Esophagus squamous epithelium (tissue), 4 donors: ENCODE results near the gene CALB2.

Source experiments
- CTCF ChIP-seq, 6 experiments: fragments of 450-650 bp in 4 of 6; fragments of 200-600 bp in 2 of 6; sonication (generic) in 2 of 6; IDR thresholded peaks; one replicate each; pipeline ENCODE4 v1.5.1; 2016 to 2019; ENCODE audit warnings: antibody characterized with exemption in 6 of 6, mild to moderate bottlenecking in 4 of 6, moderate library complexity in 4 of 6
- POLR2A ChIP-seq, 4 donors: fragments of 450-650 bp; IDR thresholded peaks; one replicate each; pipeline ENCODE4 v1.6.1; 2017; ENCODE audit warnings: antibody characterized with exemption in 4 of 4, mild to moderate bottlenecking in 4 of 4, moderate library complexity in 3 of 4

DNA sequence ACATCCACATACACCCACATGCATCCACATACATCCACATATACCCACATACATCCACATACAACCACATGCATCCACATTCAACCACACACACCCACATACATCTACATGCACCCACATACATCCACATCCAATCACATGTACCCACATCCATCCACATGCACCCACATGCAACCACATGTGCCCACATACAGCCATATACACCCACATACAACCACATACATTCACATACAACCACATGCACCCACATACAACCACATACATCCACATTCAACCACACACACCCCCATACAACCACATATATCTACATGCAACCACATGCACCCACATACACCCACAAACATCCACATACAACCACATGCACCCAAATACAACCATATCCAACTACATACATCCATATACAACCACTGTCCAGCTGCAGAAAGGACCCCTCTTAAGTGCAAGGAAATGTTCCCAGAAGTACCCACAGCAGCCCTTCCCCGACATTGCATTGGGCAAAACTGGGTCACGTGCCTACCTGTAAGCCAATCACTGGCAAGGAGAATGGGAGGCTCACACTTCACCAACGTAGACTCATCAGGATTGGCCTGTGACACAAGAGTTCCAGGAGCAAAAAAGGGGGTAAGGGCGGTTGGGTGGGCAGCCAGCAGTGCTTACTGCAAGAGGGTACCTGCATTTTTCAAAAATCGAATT lies 18.1 kb downstream of the CALB2 start:
- TF ChIP-seq CTCF (IDR thresholded peaks at IDR 0.05) = no peak
- no peak for TF ChIP-seq POLR2A (IDR thresholded peaks at IDR 0.05)
